Stimulated activated CD8-positive, alpha-beta memory T cell treated with anti-CD3 and anti-CD28 coated beads, Interleukin-12 subunit alpha, Interleukin-12 subunit beta, amount 100 ng/mL, for 24 hours (primary cell): Measurements from ENCODE around the gene PLXNA1.

ENCODE experiments used
- DNase-seq: peaks from one replicate; pipeline ENCODE4 v3.0.0-alpha.2; 2020; ENCODE audit errors: extremely low read depth

Gene PLXNA1

DNA sequence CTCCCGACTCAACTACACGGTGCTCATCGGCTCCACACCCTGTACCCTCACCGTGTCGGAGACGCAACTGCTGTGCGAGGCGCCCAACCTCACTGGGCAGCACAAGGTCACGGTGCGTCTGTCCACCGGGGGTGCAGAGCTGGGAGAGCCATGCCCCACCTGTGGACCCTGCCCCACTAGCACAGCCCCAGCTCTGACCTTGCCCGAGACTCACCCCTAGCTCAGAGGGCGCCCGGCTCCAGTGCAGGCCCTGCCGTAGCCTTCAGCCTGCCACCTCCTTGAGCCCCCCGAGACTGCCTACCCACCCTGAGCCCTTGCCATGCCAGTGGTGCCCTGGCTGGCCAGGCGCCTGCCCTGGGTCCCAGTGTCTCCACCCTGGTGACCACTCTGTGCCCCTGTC lies 34.9 kb downstream of the PLXNA1 start:
- no peak for DNase-seq

GRCh38 chr3:127018306-127018828 lies 35.5 kb downstream of the PLXNA1 start:
- DNase-seq, result no peak

- no peak for DNase-seq
Measured at GRCh38 chr3:127019449-127019848, 36.5 kb downstream of the PLXNA1 start.

DNA sequence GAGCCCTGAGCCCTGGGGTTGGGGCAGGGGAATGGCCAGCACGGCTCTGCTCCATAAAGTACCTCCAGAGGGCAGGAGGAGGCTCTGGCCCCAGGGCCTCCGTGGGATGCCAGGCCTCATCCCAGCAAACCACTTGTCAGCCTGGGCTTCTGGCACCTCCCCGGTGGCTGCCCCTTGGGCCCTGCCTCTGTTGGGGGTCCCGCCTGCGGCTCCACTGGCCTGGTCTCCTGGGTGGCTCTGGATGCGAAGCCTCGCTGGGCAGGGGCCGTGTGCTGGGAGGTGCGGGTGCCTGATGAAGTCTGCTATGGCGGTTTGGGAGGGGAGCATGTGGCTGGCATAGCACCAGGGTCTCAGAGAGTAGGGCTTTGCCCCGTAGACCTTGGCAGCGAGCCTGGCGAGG lies 37.6 kb downstream of the PLXNA1 start:
- no peak for DNase-seq

DNA sequence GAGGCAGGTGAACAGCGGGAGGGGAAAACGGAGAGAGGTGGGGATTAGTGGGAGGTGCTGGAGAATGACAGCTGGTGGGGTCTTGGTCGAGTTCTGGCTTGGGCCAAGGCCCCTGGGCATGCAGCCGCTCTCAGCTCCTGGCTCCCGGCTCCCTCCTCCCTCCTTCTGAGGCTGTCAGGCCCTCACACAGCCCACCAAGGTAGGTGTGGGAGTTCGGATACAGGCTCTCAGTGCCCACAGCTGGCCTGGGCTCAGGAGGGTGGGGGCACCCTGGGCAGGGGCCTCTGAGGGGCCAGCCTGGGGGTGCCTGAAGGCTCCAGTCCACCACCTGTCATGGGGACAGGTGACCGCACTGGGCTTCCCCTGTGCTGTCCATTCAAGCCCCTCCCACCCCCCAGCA lies 39.9 kb downstream of the PLXNA1 start:
- no peak for DNase-seq

DNA sequence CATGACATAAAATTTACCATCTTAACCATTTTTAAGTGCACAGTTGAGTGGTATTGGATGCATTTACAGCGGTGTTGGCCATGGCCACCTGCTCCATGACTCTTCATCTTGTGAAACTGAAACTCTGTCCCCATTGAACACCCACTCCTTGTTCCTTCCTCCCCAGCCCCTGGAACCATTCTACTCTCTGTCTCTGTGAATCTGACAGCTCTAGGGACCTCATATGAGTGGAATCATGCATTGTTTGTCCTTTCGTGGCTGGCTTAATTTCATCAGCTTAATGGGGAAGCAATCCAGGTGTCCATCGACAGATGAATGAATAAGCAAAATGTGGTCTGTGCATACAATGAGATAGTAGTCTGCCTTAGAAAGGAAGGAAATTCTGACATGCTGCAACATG lies 42.5 kb downstream of the PLXNA1 start:
- no peak for DNase-seq

DNA sequence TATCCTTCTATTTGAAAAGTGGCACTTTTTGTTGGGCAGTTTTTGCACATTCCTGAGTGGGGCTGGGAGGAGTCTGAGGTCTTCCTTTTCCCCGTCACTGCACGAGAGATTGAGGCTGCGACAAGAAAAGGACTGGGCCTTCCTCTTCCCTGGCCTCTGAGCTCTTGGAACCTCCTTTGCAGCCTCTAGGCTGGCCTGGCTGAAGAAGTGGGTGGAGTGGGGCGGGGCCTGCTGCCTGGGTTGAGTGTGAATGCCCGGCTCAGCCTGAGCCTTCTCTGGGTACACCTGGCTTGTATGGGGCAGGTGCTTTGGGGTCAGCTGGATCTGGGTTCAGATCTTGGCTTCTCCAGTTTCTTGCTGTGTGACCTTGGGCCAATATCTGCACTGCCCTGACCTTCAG lies 43.1 kb downstream of the PLXNA1 start:
- DNase-seq, result no peak

DNA sequence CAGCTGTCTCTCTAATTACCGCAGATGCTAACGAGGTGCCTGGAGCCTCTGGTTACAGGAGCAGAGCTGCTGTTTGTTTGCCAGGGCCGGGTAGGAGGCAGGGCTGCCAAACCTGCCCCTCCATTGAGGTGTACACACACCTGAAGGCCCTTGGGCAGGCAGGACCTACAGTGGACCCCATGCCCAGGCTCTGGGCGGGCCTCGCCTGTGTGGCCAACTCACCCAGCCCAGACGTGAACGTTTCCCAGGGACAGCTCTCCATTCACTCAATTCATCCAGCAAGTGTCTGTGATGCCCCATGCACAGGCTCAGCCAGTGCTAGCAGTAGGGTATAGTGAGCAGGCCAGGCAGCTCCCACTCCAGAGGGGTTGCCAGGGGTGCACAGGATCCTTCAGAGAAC lies 43.7 kb downstream of the PLXNA1 start:
- DNase-seq, result no peak

DNA sequence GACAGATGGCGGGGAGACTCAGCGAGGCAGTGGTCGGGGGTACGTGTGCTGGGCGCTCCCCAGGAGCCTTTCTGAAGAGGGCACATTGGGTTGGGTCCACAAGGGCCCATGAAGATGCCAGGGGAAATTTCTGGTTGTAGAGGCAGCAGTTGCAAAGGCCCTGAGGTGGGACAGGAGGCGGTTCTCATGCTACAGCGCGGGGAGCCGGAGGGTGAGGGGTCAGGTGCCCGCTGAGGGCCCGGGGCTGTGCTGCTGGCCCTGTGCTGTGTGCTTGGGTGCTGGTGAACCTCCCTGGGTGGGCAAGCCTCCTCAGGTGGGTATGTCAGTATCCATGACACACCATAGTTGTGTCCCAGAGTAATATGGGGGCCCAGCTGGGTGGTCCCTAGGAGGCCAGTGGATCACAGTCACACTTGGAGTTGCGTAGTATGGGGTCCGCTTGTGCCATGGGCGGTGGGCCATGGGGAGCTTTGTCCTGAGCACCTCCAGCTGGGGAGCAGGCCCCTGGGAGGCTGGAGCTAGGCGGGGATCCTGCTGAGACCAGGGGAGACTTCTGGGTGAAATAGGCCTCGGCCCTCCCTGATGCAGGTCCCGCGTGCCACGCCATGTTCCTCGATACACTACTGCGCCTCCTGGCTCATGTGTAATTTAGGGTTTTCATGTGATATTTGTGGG lies 44.3 kb downstream of the PLXNA1 start:
- no peak for DNase-seq

DNA sequence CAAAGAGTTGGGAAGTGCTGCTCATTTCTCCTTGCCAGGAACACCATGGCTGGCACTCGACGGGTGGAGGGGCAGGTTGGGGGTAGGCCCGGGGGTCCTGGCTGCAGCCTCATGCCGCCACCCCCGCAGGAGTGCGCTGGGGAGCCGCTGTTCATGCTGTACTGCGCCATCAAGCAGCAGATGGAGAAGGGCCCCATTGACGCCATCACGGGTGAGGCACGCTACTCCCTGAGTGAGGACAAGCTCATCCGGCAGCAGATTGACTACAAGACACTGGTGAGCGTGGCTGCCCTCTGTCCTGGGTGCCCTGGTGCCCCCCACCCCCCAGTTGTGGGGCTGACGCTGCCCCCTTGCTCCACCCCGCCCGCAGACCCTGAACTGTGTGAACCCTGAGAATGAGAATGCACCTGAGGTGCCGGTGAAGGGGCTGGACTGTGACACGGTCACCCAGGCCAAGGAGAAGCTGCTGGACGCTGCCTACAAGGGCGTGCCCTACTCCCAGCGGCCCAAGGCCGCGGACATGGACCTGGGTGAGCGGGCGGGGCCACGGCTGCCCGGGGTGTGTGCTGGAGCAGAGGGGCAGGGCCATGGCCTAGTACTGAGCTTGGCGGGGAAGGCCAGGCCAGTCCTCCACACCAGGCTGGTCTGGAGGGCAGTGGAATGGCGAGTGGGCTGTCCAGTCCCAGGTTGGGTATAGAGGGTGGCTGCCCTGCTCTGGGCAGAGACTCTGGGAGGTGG lies 45.1 kb downstream of the PLXNA1 start:
- no peak for DNase-seq

- no peak for DNase-seq
Measured at GRCh38 chr3:127028781-127029657, 46.1 kb downstream of the PLXNA1 start.

- no peak for DNase-seq
Measured at GRCh38 chr3:127029658-127030507, 47.0 kb downstream of the PLXNA1 start.

- DNase-seq, result no peak
Measured at GRCh38 chr3:127030508-127031412, 47.8 kb downstream of the PLXNA1 start.

DNA sequence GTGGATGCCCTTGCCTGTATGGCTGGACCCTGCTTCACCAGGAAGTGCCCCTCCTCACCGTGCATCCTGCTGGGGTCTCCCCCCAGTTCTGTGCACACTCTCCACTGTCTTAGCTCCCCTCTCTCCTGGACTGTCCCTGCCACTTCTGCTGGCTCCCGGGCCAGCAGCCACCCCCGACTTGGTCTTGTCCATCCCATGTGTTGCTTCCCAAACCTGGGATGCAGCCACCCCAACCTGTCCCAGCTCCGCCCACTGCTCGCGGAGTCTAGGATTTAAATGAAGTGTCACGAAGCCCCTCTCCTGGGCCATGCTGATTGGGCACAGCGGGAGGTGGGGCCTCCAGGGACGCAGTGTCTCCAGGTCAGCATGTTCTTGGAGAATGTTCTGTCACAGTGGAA lies 48.5 kb downstream of the PLXNA1 start:
- no peak for DNase-seq

DNA sequence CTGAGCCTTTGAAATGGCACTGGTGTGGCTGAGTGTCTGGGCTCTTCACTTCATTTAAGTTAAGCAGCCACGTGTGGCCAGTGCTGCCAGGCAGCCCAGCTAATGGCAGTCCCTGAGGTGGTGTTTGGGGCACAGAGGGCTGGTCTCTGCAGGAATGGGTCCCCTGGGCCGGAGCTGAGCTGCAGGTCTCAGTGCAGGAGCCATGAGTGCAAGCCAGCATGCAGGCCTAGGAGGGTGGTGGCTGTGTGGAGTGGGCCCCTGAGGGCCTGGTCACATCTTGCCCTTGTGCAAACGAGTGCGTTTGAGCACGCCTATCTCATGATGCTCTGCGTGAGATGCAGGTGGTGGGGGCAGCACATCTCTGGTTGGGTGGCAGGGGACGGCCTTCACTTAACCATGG lies 48.9 kb downstream of the PLXNA1 start:
- DNase-seq, result no peak

GRCh38 chr3:127032296-127032990 lies 49.5 kb downstream of the PLXNA1 start:
- DNase-seq, result no peak
